ENCODE measurements around the gene CD48.

CD48 gene

GRCh38 chr1:160651433-160652064 lies 60.1 kb downstream of the CD48 start:
- no peak for DNase-seq

DNA sequence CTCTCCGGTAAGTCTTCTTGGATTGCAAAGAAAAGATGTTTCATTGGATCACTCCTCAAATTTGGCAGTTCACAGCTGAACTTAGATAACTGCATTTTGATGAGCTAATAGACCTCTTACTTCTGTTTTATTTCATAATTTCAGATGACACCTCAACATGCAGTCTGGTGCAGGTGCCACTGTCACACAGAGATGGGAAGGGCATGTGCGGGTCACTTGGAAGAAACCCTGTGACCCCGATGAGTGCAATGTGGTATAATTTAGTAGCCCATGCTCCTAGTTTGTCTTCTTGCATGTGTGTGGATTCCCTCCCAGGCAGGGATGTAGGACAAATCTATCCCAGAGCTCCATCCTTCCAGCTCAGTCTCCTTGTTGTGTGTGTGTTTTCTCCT lies 64.3 kb downstream of the CD48 start:
- DNase-seq, result no peak

DNA sequence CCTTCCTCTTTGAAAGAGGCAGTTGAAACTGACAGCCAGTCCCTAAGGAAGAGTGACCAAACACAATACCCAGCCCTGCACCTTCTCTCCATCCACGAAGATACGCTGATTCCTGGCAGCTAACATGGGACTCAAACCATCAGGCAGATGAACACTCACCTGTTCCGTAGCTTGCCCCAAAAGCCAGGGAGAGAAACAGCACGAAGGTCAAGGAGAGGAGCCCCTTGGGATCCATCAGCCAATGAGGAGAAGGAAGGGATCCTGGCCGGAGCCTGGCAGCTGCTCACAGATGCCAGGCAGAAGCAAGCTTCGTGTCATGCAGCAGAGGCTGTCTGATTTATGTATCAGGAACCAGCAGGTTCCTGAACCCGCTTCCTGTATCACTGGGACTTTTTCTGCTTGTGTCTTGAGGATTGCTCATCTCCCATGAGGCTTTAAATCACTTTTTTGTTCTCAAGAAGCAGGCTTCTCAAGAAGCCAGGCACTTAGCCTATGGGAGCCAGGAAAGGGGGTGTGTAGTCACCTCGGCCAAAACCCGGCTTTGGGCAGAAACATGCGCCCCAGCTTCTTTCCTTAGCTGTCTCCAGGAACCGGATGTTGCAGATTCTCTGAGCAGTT lies 64.8 kb downstream of the CD48 start, which contains the start of gene SLAMF1:
Gene SLAMF1 (minus strand): TSS at position 334 of the 618 bp plus-strand sequence. CDS start 99 bp downstream, at position 235.
- DNase-seq, result peak; percentile 92

GRCh38 chr1:160646180-160646579 lies 65.4 kb downstream of the CD48 start:
- peak; percentile 65 for DNase-seq

DNA sequence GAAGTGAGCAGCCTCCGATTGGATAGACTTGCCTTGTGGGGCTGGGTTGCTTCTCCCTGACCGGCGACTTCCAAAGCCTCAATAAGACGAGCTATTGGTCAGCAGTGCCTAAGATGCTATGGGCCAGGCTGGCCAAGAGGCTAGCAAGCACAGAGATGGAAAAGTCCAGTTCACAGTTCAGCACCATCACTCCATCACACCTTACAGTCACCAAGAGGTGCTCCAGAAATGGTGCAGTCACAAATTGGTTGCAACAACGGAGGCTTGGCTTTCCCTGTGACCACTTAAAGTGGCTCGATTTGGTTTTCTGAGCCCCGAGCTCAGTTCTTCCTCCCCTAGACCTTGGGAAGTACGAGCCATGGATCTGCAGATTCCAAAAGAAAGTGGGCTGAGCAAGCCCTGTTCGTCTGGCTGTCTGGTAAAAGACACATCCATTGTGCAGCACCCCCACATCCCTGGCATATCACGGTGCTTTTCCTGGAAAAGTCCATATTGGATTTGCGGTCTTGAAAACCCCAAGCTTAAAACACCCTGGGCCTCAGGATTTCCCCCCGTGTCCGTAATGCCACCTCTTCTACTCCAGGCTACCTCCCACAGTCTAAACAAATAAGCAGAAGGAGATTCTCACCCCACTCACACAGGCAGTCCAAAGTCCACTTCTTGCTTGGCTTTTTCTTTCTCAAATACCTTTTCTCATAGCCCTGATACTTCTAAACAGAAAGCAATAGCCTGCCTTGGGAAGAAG lies 66.1 kb downstream of the CD48 start:
- peak; percentile 33 for DNase-seq

- no peak for DNase-seq
These were observed 67.2 kb downstream of the CD48 start for GRCh38 chr1:160644399-160644798.

GRCh38 chr1:160643138-160643537 lies 68.5 kb downstream of the CD48 start:
- no peak for DNase-seq

GRCh38 chr1:160642281-160642644 lies 69.4 kb downstream of the CD48 start:
- no peak for DNase-seq

- DNase-seq, result peak; percentile 62
These were observed 70.0 kb downstream of the CD48 start for GRCh38 chr1:160641323-160642280.

GRCh38 chr1:160640359-160641123 lies 71.1 kb downstream of the CD48 start:
- peak; percentile 71 for DNase-seq

DNA sequence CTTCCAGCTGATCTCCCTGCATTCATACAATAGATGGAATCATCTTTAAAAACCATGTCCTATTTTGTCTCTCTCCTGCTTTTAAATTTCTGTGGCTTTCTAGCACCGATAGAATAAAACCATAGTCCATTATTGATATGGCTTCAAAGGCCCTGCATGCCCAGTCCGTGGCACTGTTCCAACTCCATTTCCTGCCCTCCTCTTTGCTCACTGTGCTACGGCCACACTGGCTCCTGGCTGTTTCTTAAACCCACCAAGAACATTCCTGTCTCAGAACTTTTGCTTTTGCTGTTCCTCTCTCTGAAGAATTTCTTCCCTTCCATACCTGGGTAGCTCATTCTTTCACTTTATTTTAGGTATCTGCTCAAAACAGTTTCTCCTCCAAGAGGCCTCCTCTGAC lies 72.0 kb downstream of the CD48 start:
- no peak for DNase-seq

DNA sequence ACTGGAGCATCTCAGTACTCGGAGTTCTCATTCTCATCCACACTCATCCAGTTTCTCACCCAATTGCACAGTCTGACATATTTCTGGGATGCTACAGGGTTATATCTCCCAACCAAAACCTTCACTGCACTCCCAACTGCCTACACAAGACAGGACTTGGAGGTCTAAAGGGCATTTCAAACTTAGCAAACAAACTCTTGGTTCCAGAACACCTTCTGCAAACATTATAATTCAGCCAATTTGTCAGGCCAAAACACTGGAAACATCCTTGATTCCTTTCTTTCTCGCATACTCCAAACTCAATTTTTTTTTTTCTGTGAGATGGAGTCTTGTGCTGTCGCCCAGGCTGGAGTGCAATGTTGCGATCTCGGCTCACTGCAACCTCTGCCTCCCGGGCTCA lies 72.7 kb downstream of the CD48 start:
- no peak for DNase-seq

DNA sequence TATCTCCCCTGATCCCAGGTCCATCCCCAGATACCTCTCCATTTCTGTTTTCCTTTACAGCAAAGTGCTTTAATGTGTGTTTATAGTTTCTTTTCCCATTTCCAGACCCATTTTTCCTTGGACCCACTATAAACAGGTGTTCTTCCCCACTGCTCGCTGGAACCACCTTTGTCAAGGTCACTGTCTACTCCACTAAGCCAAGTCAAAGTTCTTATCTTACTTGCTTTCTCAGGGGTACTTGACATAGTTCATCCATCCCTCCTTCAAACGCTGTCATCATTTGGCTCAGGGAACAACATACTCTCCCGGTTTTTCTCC lies 73.1 kb downstream of the CD48 start:
- no peak for DNase-seq

DNA sequence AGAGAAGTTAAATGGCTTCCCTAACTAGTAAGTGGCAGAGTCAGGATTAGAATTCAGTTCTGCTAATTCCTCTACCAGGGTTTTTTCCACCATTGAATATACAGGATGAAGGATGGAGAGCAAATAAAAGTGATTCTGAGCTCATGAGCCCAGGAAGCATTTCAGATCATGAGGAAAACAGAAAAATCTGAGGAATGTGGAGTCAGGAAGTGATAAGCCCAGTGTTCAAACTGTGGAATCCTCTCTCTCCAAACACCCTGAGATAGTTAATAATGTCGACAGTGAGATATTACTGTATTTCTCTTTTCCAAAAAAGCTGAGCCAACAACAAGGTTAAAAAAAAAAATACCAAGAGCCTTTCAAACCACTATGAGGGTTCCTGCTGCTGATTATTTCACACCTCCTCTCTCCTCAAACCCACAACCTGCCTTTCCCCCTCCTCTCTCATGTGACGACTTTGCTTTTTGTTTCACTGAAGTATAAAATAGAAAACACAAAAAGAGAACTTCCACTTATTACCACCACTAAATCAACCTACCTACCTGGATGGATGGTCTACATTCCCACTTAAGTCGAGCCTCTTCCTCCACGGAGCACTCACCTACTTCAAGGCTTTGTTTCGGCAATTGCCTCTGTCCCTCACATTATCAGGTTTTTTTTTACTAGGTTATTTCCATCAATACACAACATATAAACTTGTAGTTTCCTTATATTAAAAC lies 73.6 kb downstream of the CD48 start:
- no peak for DNase-seq

GRCh38 chr1:160637065-160637464 lies 74.6 kb downstream of the CD48 start:
- DNase-seq, result no peak

- no peak for DNase-seq
These were observed 75.1 kb downstream of the CD48 start for GRCh38 chr1:160636547-160636946.

DNA sequence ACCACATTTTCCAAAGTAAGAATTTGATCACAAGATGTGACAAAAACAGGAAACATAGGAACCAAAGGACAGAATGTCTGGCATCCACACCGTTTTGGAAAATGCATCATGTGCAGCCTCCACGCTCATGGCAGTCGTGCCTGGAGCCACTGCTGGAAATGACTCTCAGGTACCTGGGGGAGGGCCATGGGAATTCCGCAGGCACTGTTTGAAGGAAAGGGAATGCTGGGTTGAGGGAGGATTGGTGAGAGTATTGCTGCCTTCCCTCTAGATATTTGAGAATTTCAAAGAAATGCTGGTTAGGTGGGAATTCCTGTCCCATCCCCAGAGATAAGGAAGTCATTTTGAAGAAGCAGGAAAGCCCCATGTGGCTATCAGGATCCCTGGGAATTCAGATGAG lies 75.5 kb downstream of the CD48 start:
- no peak for DNase-seq

- DNase-seq, result no peak
These were observed 76.8 kb downstream of the CD48 start for GRCh38 chr1:160634543-160635491.

DNA sequence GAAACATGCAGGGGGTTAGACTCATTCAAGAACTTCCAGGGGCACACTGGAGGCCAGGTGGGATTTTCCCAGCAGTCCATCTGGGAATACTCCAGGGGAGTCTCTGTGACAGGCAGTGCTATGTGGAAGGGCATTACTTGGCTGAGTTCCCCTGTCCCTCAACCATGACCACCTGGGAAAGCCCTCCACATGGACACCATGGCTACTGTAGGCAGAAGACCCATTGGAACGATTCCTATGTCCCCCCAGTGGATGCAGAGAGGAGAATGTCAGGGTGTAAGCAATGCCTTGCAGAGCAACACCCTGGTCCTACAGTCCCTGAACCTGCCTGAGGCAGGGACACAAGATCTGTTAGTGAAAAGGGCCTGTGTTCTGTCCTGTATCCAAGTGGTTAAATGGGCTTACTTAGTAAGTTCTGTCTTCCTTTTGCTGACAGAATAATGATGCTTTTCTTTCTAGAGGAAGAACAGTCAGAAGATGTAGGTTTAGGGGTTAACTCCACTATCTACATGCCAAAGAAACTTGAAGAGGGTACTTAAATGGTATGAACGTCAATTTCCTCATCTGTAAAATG lies 78.2 kb downstream of the CD48 start:
- DNase-seq, result no peak

- no peak for DNase-seq
These were observed 79.5 kb downstream of the CD48 start for GRCh38 chr1:160631983-160632625.
